Measurements from ENCODE around the gene DENND4C. TPM values are rescaled to one million over a fixed set of nuclear protein-coding genes. Genes with fewer than 3 reads are reported as not detected.
"Not testable (repeated sequence)": the region's sequence is repeated elsewhere in the genome, so short reads cannot be mapped to it uniquely, and the experiment has no call there.

DENND4C gene
- total and polyA plus RNA-seq, 12 donors, result 5.0 to 81.6 (median 46.7) TPM

GRCh38 chr9:19397845-19398244 lies 167.4 kb downstream of the DENND4C start:
- H3K4me3 ChIP-seq, result no peak overlapping the region
- no peak overlapping the region for H3K27ac ChIP-seq
- H3K9me3 ChIP-seq (replicated peaks in 1 of 3), result no peaks in the 10 kb centered on the region
- TF ChIP-seq POLR2A (IDR thresholded peaks at IDR 0.05), result no peak
- TF ChIP-seq, protein P1, sequence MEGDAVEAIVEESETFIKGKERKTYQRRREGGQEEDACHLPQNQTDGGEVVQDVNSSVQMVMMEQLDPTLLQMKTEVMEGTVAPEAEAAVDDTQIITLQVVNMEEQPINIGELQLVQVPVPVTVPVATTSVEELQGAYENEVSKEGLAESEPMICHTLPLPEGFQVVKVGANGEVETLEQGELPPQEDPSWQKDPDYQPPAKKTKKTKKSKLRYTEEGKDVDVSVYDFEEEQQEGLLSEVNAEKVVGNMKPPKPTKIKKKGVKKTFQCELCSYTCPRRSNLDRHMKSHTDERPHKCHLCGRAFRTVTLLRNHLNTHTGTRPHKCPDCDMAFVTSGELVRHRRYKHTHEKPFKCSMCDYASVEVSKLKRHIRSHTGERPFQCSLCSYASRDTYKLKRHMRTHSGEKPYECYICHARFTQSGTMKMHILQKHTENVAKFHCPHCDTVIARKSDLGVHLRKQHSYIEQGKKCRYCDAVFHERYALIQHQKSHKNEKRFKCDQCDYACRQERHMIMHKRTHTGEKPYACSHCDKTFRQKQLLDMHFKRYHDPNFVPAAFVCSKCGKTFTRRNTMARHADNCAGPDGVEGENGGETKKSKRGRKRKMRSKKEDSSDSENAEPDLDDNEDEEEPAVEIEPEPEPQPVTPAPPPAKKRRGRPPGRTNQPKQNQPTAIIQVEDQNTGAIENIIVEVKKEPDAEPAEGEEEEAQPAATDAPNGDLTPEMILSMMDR (IDR thresholded peaks at IDR 0.05), result no peak
- H3K27me3 ChIP-seq, result no peaks in the 10 kb centered on the region
- DNase-seq, result no peak
- 78 to 84% (median 81%) methylated on average over 1 of the region's 1 CpG for WGBS, 4 donors
- intact Hi-C loops (cut with DNase I), result no loop called here
- H3K4me1 ChIP-seq (replicated peaks in 1 of 2), result no peaks in the 10 kb centered on the region
- no peaks in the 10 kb centered on the region for H3K36me3 ChIP-seq (replicated peaks in 1 of 2)

DNA sequence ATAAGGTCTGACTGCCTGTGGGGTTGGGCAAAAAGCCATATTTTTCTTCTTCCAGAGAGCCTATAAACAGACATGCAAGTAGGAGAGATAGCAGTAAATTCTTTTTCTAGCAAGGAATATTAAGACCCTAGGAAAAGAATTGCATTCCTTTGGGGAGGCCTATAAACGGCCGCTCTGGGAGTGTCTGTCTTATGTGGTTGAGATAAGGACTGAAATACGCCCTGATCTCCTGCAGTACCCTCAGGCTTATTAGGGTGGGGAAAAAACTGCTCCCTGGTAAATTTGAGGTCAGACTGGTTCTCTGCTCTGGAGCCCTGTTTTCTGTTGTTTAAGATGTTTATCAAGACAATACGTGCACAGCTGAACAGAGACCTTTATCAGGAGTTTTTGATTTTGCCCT lies 172.7 kb downstream of the DENND4C start:
- intact Hi-C loops (cut with DNase I), result not testable (repeated sequence)

GRCh38 chr9:19404283-19405075 lies 174.0 kb downstream of the DENND4C start:
- H3K27ac ChIP-seq, result no peak overlapping the region
- 84 to 89% (median 87%) methylated on average over 4 of the region's 4 CpGs for WGBS, 4 donors
- intact Hi-C loops (cut with DNase I), result no loop called here
- TF ChIP-seq, protein P1 (IDR thresholded peaks at IDR 0.05), result no peak
- TF ChIP-seq POLR2A (IDR thresholded peaks at IDR 0.05), result no peak
- no peaks in the 10 kb centered on the region for H3K9me3 ChIP-seq (replicated peaks in 1 of 3)
- no peaks in the 10 kb centered on the region for H3K27me3 ChIP-seq
- DNase-seq, result no peak
- peaks cover 0 to under 1% of the 10 kb centered on the region in 2 donors for H3K4me1 ChIP-seq (replicated peaks in 1 of 2)
- no peaks in the 10 kb centered on the region for H3K36me3 ChIP-seq (replicated peaks in 1 of 2)
- no peak overlapping the region for H3K4me3 ChIP-seq

More for the DNA sequence above, 172.7 kb downstream of the DENND4C start:
- DNase-seq; H3K4me3 ChIP-seq; H3K9me3 ChIP-seq (replicated peaks in 1 of 3); H3K27ac ChIP-seq; H3K27me3 ChIP-seq; H3K36me3 ChIP-seq (replicated peaks in 1 of 2); H3K4me1 ChIP-seq (replicated peaks in 1 of 2): not testable (repeated sequence)
- 83 to 94% (median 88%) methylated on average over 4 of the region's 4 CpGs for WGBS, 4 donors

- TF ChIP-seq, protein P1 (IDR thresholded peaks at IDR 0.05), result no peak
- TF ChIP-seq POLR2A (IDR thresholded peaks at IDR 0.05), result no peak
- H3K36me3 ChIP-seq (replicated peaks in 1 of 2), result no peaks in the 10 kb centered on the region
- H3K4me1 ChIP-seq (replicated peaks in 1 of 2), result peaks cover 6 to 8% of the 10 kb centered on the region in 2 donors
- DNase-seq, result no peak
- intact Hi-C loops (cut with DNase I), result no loop called here
- H3K9me3 ChIP-seq (replicated peaks in 1 of 3), result no peaks in the 10 kb centered on the region
- 87 to 100% (median 91%) methylated on average over 1 of the region's 1 CpG for WGBS, 4 donors
- H3K4me3 ChIP-seq, result no peak overlapping the region
- no peak overlapping the region for H3K27ac ChIP-seq
- no peaks in the 10 kb centered on the region for H3K27me3 ChIP-seq
These were observed 175.3 kb downstream of the DENND4C start for GRCh38 chr9:19405771-19406170.

GRCh38 chr9:19408316-19408692 lies 177.8 kb downstream of the DENND4C start:
- Histone ChIP-seq H3K27me3 (no peaks in the 10 kb centered on the region), H3K27ac (peak overlapping the region in 4 of 5 donors; percentile 71 to 90 (median 85)), H3K4me3 (peak overlapping the region in 2 of 4 donors; percentile 51 to 82), H3K9me3 (replicated peaks in 1 of 3) (no peaks in the 10 kb centered on the region), H3K36me3 (replicated peaks in 1 of 2) (no peaks in the 10 kb centered on the region), H3K4me1 (replicated peaks in 1 of 2) (peaks cover 6 to 8% of the 10 kb centered on the region in 2 donors)
- TF ChIP-seq POLR2A (IDR thresholded peaks at IDR 0.05), result no peak
- TF ChIP-seq, protein P1 (IDR thresholded peaks at IDR 0.05), result no peak
- intact Hi-C loops (cut with DNase I), result no loop called here
- 0 to 4% (median 2%) methylated on average over 2 to 20 of the region's 20 CpGs for WGBS, 4 donors
- DNase-seq, result peak in 2 of 7 donors; percentile 67 to 69
